GM18502 (cell line): ENCODE results near the gene MKLN1.
"Not testable (repeated sequence)": the region's sequence is repeated elsewhere in the genome, so short reads cannot be mapped to it uniquely, and the experiment has no call there.

Experiments used
- ATAC-seq: cut with Tn5 transposase; IDR thresholded peaks from one replicate; pipeline ENCODE4 v1.9.1; 2021; ENCODE audit warnings: mild to moderate bottlenecking; ENCODE audit not compliant: unreplicated experiment, poor library complexity

Gene MKLN1

DNA sequence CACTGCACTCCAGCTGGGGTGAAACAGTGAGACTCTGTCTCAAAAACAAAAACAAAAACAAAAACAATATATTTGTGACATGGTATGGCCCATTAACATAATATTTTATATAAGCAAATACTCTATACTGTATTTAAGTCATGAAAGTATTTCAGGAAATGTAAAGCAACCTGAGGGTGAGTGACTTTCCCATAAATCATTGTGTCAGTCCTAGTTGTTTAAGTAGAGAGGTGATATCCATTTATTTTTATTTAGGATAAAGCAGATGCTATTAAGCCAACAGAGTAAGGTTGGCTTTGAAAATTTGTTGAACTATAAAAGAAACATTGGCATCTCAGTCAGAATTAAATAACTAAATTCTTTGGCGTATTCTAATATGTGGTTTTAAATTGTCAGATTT is 60.5 kb downstream of the MKLN1 start:
- no peak for ATAC-seq

DNA sequence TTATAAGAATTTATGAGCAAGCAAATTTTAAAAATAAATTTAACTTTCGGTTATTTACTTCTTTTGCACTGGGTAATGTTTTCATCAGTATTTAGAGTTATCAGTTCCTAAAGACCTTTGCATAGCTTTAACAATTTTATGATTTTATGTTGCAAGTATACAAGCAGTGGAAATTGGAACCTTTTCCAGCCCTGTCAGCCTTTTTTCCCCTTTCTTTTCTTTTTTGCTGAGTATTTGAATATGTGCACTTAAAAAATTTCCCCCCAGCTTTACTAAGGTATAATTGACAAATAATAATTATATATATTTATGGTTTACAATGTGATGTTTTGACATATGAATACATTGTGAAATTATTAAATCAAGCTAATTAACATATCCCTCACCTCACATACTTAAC is 62.6 kb downstream of the MKLN1 start:
- ATAC-seq = no peak

- ATAC-seq = no peak
Observed at GRCh38 chr7:131391145-131391544, 63.5 kb downstream of the MKLN1 start.

GRCh38 chr7:131400681-131401176 is 73.1 kb downstream of the MKLN1 start:
- ATAC-seq = no peak

- no peak for ATAC-seq
Observed at GRCh38 chr7:131401194-131401593, 73.5 kb downstream of the MKLN1 start.

- ATAC-seq = no peak
Observed at GRCh38 chr7:131403322-131403721, 75.6 kb downstream of the MKLN1 start.

- no peak for ATAC-seq
Observed at GRCh38 chr7:131404226-131404911, 76.7 kb downstream of the MKLN1 start.

GRCh38 chr7:131409129-131409766 is 81.6 kb downstream of the MKLN1 start:
- no peak for ATAC-seq

- no peak for ATAC-seq
Observed at GRCh38 chr7:131412031-131412430, 84.4 kb downstream of the MKLN1 start.

DNA sequence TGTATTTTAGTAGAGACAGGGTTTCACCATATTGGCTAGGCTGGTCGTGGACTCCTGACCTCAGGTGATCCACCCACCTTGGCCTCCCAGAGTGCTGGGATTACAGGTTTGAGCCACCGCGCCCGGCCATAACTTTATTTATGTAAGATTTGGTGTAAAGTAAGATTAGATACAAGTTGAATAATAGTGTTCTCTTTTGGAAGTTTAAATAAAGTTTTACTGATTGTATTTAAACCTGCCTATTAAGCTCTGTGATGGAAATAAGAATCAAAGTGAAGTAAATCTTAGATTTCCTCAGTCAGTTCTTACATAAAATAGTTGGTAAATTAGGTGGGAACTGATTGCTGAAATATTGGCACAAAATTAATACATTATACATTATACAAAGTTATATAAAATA is 86.0 kb downstream of the MKLN1 start:
- no peak for ATAC-seq

- ATAC-seq = no peak
Observed at GRCh38 chr7:131424219-131424822, 96.6 kb downstream of the MKLN1 start.

DNA sequence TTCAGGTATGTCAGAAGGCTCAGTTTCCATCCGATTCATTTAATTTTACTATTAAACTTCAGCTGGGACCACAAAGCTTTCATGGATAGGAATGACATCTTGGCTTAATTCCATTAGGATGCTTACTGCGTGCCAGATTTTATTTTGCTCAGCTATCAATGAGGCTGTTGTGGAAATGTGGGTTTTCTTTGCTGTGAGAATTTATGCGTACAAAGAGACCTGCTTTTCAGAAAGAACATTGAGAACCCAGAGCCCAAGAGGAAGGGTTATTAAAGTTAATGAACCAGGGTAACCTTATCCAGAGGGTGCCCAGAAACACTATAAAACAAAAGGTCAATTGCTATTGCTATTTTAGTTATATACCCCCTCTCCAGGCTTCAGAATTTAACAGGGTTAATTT is 98.3 kb downstream of the MKLN1 start:
- ATAC-seq = no peak

DNA sequence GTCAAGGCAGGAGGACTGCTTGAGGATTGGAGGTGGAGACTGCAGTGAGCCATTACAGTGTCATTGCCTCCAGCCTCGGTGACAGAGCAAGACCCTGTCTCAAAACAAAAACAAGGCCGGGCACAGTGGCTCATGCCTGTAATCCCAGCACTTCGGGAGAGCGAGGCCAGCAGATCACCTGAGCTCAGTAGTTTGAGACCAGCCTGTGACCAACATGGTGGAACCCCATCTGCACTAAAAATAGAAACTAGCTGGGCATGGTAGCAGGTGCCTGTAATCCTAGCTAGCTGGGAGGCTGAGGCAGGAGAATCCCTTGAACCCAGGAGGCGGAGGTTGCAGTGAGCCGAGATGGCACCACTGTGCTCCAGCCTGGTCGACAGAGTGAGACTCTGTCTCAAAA is 103.2 kb downstream of the MKLN1 start:
- ATAC-seq = not testable (repeated sequence)

GRCh38 chr7:131431289-131431688 is 103.6 kb downstream of the MKLN1 start:
- ATAC-seq = no peak

- ATAC-seq = no peak
Observed at GRCh38 chr7:131431756-131432155, 104.1 kb downstream of the MKLN1 start.

DNA sequence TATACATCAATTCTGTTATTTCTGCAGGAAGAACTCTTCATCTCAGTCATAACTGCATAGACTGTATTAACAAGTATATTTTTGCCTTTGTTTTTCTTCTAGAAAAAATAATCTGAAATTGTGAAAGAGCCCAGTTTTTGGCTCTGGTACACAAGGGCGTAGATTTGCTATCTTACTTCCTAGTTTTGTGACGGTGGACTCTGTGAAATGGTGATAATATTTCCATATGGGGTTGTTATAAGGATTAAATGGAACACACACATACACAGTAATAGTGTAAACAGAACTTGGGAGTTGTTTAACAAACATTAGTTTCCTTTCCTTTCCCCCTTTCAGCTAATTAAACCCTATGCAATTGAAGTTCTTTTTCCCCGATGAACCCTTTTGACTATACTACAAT is 108.7 kb downstream of the MKLN1 start:
- no peak for ATAC-seq

GRCh38 chr7:131438969-131439368 is 111.3 kb downstream of the MKLN1 start:
- no peak for ATAC-seq

- ATAC-seq = no peak
Observed at GRCh38 chr7:131443496-131443895, 115.8 kb downstream of the MKLN1 start.

- ATAC-seq = no peak
Observed at GRCh38 chr7:131444683-131445082, 117.0 kb downstream of the MKLN1 start.

- no peak for ATAC-seq
Observed at GRCh38 chr7:131449373-131449902, 121.8 kb downstream of the MKLN1 start.

DNA sequence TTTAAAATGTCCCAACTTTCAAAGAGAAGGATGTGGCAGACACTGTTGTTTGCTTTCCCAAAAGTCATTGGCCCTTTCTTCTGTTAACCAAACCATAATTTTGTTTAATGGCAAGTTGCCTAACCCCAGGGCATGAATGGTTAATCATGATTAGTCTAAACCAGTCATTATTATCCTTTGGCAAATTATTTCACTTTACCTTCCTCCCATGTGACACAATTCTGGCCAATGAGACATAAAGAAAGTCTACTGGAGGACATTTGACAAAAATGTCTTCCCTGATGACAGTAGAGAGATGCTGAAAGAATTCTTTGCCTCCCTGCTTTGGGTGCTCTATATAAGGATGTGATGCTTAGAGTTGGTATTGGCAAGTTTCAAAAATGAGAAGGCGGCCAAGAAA is 126.8 kb downstream of the MKLN1 start:
- no peak for ATAC-seq
